Small intestine (tissue), 7 donors: ENCODE results near the gene GSTO2. TPM values are rescaled to one million over a fixed set of nuclear protein-coding genes. Genes with fewer than 3 reads are reported as not detected.

Experiments
- DNase-seq, 2 donors: peaks; one replicate each; pipeline versions ENCODE4 v3.0.0 to v3.0.0-alpha.2; 2013
- FAIRE-seq: peaks from 2 replicates; lab custom pipeline; 2012; peaks lifted over from hg19 to GRCh38; lab: Jason Lieb, UNC
- H3K27ac ChIP-seq, 3 donors: one replicate each; pipeline ENCODE4 v1.5.1; 2013; ENCODE audit warnings: low read length in 2 of 3, mild to moderate bottlenecking in 2 of 3, control low read depth in 1 of 3, inconsistent platforms in 1 of 3, low read depth in 1 of 3, moderate library complexity in 1 of 3
- H3K27me3 ChIP-seq, 3 donors: one replicate each; pipeline ENCODE4 v1.6.1; 2013; ENCODE audit warnings: low read length in 3 of 3, inconsistent platforms in 1 of 3; ENCODE audit not compliant: control insufficient read depth in 3 of 3, insufficient read depth in 3 of 3
- H3K36me3 ChIP-seq, 3 donors: one replicate each; pipeline ENCODE4 v1.6.1; 2013; ENCODE audit warnings: low read length in 3 of 3, inconsistent platforms in 1 of 3, low read depth in 1 of 3, mild to moderate bottlenecking in 1 of 3, moderate library complexity in 1 of 3; ENCODE audit not compliant: control insufficient read depth in 3 of 3, insufficient read depth in 2 of 3
- H3K4me1 ChIP-seq, 3 donors: one replicate each; pipeline ENCODE4 v1.6.1; 2013; ENCODE audit warnings: low read length in 2 of 3, inconsistent platforms in 1 of 3, low read depth in 1 of 3, mild to moderate bottlenecking in 1 of 3, moderate library complexity in 1 of 3; ENCODE audit not compliant: control insufficient read depth in 3 of 3, insufficient read depth in 2 of 3
- H3K4me3 ChIP-seq, 3 donors: one replicate each; pipeline ENCODE4 v1.5.1; 2013; ENCODE audit warnings: low read length in 3 of 3, control low read depth in 1 of 3, inconsistent platforms in 1 of 3, low read depth in 1 of 3, mild to moderate bottlenecking in 1 of 3, moderate library complexity in 1 of 3
- H3K9me3 ChIP-seq, 2 donors: one replicate each; pipeline ENCODE4 v1.6.1; 2013; ENCODE audit warnings: low read depth in 1 of 2, low read length in 1 of 2; ENCODE audit not compliant: control insufficient read depth in 2 of 2, insufficient read depth in 1 of 2
- WGBS, 3 donors: extraction: QIAGEN DNeasy Blood & Tissue Kit; methylation state at CpG; one replicate each; pipeline ENCODE4 v1.1.7; 2013; 5-methylcytosine and 5-hydroxymethylcytosine counted together
- polyA plus RNA-seq, 4 donors: library from polyadenylated mRNA; stranded (reverse) in 3 of 4; unstranded in 1 of 4; fragments of 200-250 nt in 3 of 4; fragments of 120-200 nt in 1 of 4; gene quantifications; one replicate each; pipeline versions ENCODE4 v1.2.1 to v1.2.3, GENCODE V29; 2013
- donor health status: healthy with polysubstance abuse.
- donor health status: control.
- donor health status: control.
- donor health status: Bipolar disorder and iron deficiency.
- donor health status: healthy.

The GSTO2 gene
- polyA plus RNA-seq, 4 donors, result 9.2 to 45.4 (median 17.0) TPM

DNA sequence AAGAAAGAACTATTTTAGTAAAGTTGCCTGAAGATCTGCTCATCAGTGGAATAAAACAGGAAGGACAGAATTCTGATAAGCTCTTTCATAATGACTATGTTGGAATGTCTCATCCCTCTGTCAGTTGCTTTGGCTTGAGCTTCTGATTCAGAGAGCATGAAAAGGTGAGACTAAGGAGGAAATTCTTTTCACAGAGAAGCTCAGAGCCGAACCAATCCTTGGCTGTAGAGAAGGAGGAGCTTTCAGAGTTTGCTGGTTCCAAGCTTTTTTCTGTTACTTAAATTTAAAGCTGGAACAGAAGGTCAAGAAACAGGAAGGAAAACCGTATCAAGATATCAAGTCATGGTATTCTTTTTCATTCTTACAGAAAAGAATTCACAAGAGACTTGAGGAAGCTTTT is 24.0 kb downstream of the GSTO2 start:
- no peak overlapping the region for H3K4me3 ChIP-seq
- DNase-seq (no peak), FAIRE-seq (no peak)
- H3K4me1 ChIP-seq, result no peaks in the 10 kb centered on the region
- peaks cover 0 to 6% (median 0%) of the 10 kb centered on the region in 3 donors for H3K36me3 ChIP-seq
- WGBS, 3 donors, result 64 to 72% (median 65%) methylated on average over 2 of the region's 2 CpGs
- no peaks in the 10 kb centered on the region for H3K9me3 ChIP-seq
- no peak overlapping the region for H3K27ac ChIP-seq
- H3K27me3 ChIP-seq, result no peaks in the 10 kb centered on the region

DNA sequence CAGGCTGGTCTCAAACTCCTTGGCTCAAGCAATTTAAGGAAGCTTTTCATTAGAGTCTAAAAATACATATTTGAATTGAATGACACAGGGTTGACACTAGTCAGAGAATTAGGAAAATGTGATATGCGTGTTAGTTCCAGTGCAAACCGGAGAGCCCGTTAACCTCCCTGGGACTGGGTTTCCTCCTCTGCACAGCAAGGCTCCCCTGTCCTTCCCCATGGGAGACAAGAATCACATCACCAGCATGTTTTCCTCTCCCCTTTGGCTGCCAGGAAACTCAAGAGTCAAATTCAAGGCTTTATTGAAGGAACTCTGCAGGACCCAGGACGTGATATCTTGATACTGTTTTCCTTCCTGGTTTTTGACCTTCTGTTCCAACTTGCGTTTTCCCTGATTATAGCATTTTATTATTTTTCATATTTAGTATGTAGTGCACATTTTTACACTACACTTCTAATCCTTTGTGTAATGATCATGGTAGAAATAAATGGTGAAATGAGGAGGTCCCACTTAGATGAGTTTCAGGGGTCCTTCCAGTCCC is 24.9 kb downstream of the GSTO2 start:
- Histone ChIP-seq H3K27me3 (no peaks in the 10 kb centered on the region), H3K27ac (no peak overlapping the region), H3K4me1 (no peaks in the 10 kb centered on the region), H3K36me3 (peaks cover 0 to 7% (median 0%) of the 10 kb centered on the region in 3 donors), H3K9me3 (no peaks in the 10 kb centered on the region), H3K4me3 (no peak overlapping the region)
- FAIRE-seq, result no peak
- 87 to 89% (median 89%) methylated on average over 5 of the region's 5 CpGs for WGBS, 3 donors
- DNase-seq, result no peak

DNA sequence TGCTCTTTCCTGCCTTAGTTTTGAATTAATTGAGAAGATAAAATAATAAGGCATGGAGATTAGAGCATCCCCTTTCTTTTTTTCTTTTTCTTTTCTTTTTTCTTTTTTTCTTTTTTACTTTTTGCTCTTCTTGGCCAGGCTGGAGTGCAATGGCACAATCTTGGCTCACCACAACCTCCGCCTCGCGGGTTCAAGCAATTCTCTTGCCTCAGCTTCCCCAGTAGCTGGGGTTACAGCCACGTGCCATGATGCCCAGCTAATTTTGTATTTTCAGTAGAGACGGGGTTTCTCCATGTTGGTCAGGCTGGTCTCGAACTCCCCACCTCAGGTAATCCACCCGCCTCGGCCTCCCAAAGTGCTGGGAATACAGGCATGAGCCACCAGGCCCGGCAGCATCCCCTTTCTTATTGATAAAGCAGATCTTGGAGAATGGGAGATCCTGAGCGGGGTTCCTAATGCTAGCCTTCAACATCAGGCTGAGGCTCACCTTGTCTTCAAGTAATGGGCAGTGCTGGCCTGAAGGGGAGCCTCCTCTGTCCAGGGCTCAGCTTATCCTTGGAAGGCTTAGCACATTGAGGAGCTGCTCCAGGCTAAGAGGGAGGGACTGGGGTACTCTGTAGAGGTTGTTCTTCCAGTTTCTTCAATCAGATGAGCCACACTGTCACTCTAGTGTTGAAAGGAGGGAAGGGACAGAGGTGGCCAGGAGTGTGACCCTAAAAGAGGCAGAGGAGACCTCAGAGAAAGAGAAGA is 27.9 kb downstream of the GSTO2 start:
- Histone ChIP-seq H3K9me3 (no peaks in the 10 kb centered on the region), H3K4me1 (peaks cover 0 to 7% (median 0%) of the 10 kb centered on the region in 3 donors), H3K4me3 (no peak overlapping the region), H3K27me3 (no peaks in the 10 kb centered on the region), H3K36me3 (peaks cover 0 to 26% (median 0%) of the 10 kb centered on the region in 3 donors), H3K27ac (no peak overlapping the region)
- 88 to 96% (median 95%) methylated on average over 10 of the region's 10 CpGs for WGBS, 3 donors
- no peak for DNase-seq
- FAIRE-seq, result no peak

DNA sequence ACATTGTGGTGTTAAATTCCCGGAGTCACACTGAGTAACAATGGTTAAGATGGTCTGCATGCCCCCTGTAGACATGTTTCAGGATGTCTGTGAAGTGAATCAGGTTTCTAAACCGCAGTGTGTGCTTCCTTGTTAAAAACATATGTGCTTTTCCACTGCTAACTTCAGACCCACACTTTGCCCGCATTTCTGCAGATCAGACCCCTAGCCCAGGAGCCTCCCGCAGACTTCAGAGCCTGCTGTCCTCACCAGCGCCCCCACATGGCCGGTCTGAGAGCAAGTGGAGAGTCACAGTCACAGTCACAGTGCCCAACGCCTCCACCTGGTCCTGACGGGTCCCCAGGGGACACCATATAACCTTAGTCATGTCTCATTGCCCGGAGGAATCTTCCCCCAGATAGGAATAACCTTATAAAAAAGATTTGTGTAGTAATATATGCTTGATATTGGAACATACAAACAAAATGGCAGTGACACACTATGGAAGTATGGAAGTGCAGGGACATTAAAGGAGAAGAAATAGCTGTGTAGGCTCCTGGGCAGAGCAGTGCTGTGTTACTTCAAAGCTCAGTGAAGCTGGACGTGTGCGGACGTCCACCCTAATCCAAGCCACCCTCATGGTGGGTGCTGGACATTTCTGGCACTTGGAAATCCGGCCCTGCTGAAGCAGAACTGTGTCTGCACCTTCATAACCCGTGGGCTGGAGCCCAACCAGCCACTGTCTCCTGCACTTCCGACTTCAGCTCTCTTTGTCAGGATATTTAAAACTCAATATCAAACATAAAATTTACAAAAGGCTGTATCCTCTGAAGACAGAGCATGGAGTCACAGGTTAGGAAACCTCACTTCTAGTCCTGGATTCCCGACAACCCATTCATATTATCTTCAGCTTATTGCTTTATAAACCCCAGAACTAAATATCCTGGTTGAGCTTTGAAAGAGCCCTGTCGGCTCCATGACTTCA is 29.0 kb downstream of the GSTO2 start:
- peaks cover 0 to 19% (median 0%) of the 10 kb centered on the region in 3 donors for H3K36me3 ChIP-seq
- WGBS, 3 donors, result 67 to 76% (median 75%) methylated on average over 17 of the region's 17 CpGs
- no peak for DNase-seq
- no peak overlapping the region for H3K27ac ChIP-seq
- H3K9me3 ChIP-seq, result no peaks in the 10 kb centered on the region
- no peak overlapping the region for H3K4me3 ChIP-seq
- no peak for FAIRE-seq
- H3K4me1 ChIP-seq, result peaks cover 0 to 7% (median 0%) of the 10 kb centered on the region in 3 donors
- no peaks in the 10 kb centered on the region for H3K27me3 ChIP-seq

DNA sequence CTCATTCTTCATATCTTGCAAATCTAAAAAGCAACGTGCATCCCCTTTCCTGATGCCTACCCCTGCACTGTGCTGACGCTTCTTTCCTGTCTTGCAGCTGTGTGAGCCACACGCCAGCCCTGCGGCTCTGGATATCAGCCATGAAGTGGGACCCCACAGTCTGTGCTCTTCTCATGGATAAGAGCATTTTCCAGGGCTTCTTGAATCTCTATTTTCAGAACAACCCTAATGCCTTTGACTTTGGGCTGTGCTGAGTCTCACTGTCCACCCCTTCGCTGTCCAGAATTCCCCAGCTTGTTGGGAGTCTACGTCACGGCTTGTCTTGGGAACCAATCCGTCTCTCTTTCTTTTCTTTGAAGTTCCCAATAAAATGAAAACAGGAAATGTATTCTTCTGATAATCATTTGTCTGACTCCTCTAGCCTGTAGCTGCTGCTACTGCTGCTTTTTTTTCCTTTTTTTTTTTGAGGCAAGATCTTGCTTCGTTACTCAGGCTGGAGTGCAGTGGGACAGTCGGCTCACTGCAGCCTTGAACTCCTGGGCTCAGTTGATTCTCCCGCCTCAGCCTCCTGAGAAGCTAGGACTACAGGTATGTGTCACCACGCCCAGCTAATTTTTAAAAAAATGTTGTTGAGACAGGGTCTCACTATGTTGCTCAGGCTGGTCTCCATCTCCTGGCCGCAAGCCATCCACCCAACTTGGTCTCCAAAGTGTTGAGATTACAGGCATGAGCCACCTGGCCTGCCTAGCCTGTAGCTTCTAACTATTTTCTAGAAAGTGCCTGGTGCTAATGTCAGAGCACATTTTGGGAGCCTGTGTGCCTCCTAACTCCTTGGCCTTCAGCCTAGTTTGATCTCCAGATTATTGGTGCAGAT is 30.3 kb downstream of the GSTO2 start:
- peak overlapping the region in 2 of 3 donors; percentile 40 to 94 for H3K27ac ChIP-seq
- DNase-seq (no peak), FAIRE-seq (no peak)

DNA sequence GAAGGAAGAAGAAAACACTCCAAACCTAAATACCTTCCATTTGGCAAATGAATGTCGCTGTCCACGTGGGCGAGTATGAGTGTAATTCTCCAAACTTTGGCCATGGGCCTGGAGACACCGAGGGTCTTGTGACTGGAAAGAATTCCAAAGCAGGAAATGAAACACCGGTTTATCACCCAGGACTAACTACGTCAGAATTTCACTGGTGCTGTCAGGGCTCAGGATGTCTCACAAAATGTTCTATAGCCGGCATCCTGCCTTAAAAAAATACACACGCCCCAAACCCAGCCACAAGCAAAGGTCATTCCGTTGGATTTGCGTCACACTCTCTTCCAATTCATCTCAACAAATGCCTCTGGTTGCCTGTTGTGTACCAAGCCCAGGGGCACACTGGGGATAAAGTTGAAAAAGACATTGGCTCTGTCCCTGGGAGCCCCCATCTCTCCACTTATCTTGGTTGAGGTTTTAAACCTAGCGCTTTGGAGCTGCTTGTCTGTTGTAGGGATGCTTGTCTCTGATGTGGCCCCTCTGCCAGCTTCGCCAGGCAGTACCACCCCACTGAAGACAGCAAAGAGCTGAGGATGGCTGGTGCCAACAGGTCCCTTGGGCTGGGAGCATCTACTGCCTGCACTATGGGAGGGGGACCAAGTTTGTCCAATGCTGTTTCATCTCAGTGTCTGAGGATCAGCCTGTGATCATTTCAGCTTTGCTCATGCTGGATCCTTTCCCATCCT is 31.2 kb downstream of the GSTO2 start:
- H3K27ac ChIP-seq, result peak overlapping the region; percentile 35 to 94 (median 53)
- FAIRE-seq (no peak), DNase-seq (peak in 1 of 2 donors; percentile 26)
- no peaks in the 10 kb centered on the region for H3K27me3 ChIP-seq
- no peak overlapping the region for H3K4me3 ChIP-seq
- peaks cover 0 to 6% of the 10 kb centered on the region in 2 donors for H3K9me3 ChIP-seq
- WGBS, 3 donors, result 67 to 84% (median 77%) methylated on average over 12 of the region's 12 CpGs
- peaks cover 0 to 19% (median 0%) of the 10 kb centered on the region in 3 donors for H3K36me3 ChIP-seq
- H3K4me1 ChIP-seq, result peaks cover 0 to 7% (median 0%) of the 10 kb centered on the region in 3 donors

More for the DNA sequence above, 30.3 kb downstream of the GSTO2 start:
- Histone ChIP-seq H3K4me3 (no peak overlapping the region), H3K9me3 (peaks cover 0 to 6% of the 10 kb centered on the region in 2 donors), H3K36me3 (peaks cover 0 to 19% (median 0%) of the 10 kb centered on the region in 3 donors), H3K4me1 (peaks cover 0 to 7% (median 0%) of the 10 kb centered on the region in 3 donors), H3K27me3 (no peaks in the 10 kb centered on the region)
- WGBS, 3 donors, result 55 to 87% (median 76%) methylated on average over 13 of the region's 13 CpGs

DNA sequence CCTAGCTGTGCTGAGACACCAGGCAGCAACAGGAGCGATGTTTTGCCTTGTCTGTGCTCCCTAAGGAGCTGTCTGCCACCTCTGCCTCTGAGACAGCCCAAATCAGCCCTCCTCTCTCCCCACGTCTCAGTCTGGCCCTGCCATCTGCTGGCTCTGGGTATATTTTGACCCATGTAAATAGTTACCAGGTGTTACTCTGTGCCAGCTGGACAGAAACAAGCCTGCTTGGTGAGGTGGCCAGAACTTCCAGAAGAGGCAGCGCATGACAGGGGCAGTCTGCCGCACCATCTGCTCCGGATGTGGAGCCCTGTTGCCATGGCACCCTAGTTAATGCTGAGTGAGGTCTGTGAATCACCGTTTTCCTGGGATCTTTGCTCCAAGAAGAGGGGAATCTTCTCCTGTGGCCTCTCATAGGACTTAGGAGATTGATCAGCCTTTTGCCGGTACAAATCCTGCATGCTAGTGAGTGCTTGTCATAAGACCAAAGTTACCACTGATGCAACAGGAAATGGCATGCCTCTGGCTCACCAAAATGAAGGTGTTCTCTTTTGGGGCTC is 31.8 kb downstream of the GSTO2 start:
- Histone ChIP-seq H3K9me3 (peaks cover 0 to 6% of the 10 kb centered on the region in 2 donors), H3K27ac (peak overlapping the region; percentile 35 to 94 (median 53)), H3K4me1 (peaks cover 0 to 7% (median 0%) of the 10 kb centered on the region in 3 donors), H3K36me3 (peaks cover 0 to 19% (median 0%) of the 10 kb centered on the region in 3 donors), H3K27me3 (no peaks in the 10 kb centered on the region), H3K4me3 (no peak overlapping the region)
- FAIRE-seq (no peak), DNase-seq (peak; percentile 21 to 58)
- WGBS, 3 donors, result 56 to 69% (median 66%) methylated on average over 7 of the region's 7 CpGs
